GM06990 (cell line): ENCODE measurements around the gene ALG14.

Source experiments
- DNase-seq: peaks from one replicate; pipeline ENCODE4 v3.0.0-alpha.2; 2011; ENCODE audit not compliant: insufficient read length; ENCODE audit errors: extremely low read depth
- H3K27me3 ChIP-seq: replicated peaks from 2 replicates; pipeline ENCODE4 v1.6.0; 2011; ENCODE audit warnings: low read length; ENCODE audit not compliant: control insufficient read depth, insufficient read depth
- H3K36me3 ChIP-seq: 2 replicates; pipeline ENCODE4 v1.5.1; 2011; ENCODE audit warnings: low read length; ENCODE audit not compliant: control insufficient read depth, insufficient read depth
- H3K4me3 ChIP-seq: replicated peaks from 2 replicates; pipeline ENCODE4 v1.5.1; 2011; ENCODE audit warnings: low read depth, mild to moderate bottlenecking, control low read depth, low read length
- CTCF ChIP-seq: IDR thresholded peaks from 2 replicates; pipeline ENCODE4 v1.5.1; 2011; ENCODE audit warnings: low read length, control low read depth, mild to moderate bottlenecking, inconsistent platforms; ENCODE audit not compliant: insufficient read depth, poor library complexity, severe bottlenecking

Gene ALG14

GRCh38 chr1:95072532-95073419 lies at the start of gene ALG14:
Gene ALG14 (minus strand): TSS chr1:95072951. CDS start chr1:95072898, 53 bp downstream.
- Histone ChIP-seq H3K27me3 (no peaks in the 10 kb centered on the region), H3K36me3 (no peaks in the 10 kb centered on the region), H3K4me3 (peak within 1 kb of the TSS; percentile 83)
- DNase-seq, result peak; percentile 92
- TF ChIP-seq CTCF, result no peak

- Histone ChIP-seq H3K4me3 (no peak overlapping the region), H3K27me3 (no peaks in the 10 kb centered on the region; the same call in none of the 2 replicates), H3K36me3 (no peaks in the 10 kb centered on the region)
- TF ChIP-seq CTCF, result no peak
- no peak for DNase-seq
Measured at GRCh38 chr1:95122151-95122697, 49.5 kb upstream of the ALG14 start.

GRCh38 chr1:95119273-95119672 lies 46.5 kb upstream of the ALG14 start:
- no peak for TF ChIP-seq CTCF
- Histone ChIP-seq H3K36me3 (no peaks in the 10 kb centered on the region), H3K4me3 (no peak overlapping the region), H3K27me3 (no peaks in the 10 kb centered on the region; the same call in none of the 2 replicates)
- no peak for DNase-seq

- no peak for TF ChIP-seq CTCF
- no peaks in the 10 kb centered on the region; the same call in none of the 2 replicates for H3K27me3 ChIP-seq
- DNase-seq, result no peak
Measured at GRCh38 chr1:95118710-95119109, 46.0 kb upstream of the ALG14 start.

GRCh38 chr1:95118067-95118499 lies 45.3 kb upstream of the ALG14 start:
- TF ChIP-seq CTCF, result no peak
- Histone ChIP-seq H3K4me3 (peak overlapping the region; percentile 48), H3K36me3 (no peaks in the 10 kb centered on the region), H3K27me3 (no peaks in the 10 kb centered on the region; the same call in none of the 2 replicates)
- DNase-seq, result no peak

More at GRCh38 chr1:95118710-95119109, 46.0 kb upstream of the ALG14 start:
- no peaks in the 10 kb centered on the region for H3K36me3 ChIP-seq
- H3K4me3 ChIP-seq, result no peak overlapping the region
